ENCODE results near the gene SYF2.
"Not testable (repeated sequence)": the region's sequence is repeated elsewhere in the genome, so short reads cannot be mapped to it uniquely, and the experiment has no call there.

Gene SYF2

DNA sequence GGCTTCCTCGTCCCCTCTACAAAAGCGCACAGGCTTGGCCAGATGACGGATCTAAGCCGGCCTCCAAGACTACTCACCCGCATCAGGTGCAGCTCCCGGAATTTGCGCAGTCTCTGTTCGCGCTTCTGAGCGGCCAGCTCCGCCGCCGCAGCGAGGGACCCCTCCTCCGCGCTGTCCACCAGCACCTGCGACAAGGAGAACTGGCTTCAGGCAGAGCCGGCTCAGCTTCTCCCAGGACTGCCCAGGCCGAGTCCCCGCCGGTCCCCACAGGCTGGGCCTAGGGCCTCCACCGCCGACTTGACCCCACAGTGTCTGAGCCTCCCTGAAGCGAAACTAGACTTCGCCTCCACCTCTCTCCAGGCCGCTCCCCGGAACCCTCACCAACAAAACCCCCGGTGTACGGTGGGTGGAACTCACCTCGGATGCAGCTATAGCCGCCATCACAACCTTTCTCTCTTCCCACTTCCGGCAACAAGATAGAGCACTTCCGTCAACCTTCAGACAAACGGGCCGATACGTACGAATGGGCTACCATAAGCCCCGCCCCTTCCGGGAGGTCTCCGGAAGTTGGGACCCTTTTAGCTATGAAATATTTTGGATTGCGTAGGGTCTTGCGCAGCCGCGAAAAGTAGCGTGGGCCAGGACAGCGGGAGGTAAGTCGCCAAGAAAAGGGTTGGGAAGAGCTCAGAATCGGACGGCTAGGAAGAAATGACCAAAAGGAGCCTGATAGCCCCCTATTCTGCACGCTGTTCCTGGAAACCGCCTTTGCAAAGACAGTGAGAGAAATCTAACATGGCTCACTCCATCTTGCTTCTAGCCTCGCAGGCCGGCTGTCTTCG is at the start of gene SYF2:
Gene SYF2 (minus strand): TSS at position 476 of the 839 bp plus-strand sequence. CDS start 35 bp downstream, at position 441.
- DNase-seq = peak; percentile 93

DNA sequence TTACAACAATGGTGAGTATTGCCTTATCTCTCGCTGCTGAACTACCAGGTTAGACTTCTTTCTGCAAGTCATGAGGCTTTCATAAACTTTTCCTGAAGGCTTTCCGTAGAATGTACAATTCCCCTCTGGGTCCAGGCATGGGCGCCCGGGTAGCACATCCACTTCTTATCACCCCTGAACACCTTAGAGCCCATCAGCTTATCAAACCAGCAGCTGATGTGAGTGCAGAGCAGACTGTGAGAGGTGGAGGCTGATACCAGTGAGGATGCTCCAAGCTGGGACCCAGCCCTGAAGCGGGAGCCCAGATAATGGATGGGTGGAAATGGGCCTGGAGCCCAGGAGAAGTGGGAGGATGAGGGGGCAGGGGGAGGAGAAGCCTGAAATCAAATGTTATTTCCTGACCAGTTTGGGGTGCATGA is 47.4 kb upstream of the SYF2 start:
- not testable (repeated sequence) for DNase-seq

DNA sequence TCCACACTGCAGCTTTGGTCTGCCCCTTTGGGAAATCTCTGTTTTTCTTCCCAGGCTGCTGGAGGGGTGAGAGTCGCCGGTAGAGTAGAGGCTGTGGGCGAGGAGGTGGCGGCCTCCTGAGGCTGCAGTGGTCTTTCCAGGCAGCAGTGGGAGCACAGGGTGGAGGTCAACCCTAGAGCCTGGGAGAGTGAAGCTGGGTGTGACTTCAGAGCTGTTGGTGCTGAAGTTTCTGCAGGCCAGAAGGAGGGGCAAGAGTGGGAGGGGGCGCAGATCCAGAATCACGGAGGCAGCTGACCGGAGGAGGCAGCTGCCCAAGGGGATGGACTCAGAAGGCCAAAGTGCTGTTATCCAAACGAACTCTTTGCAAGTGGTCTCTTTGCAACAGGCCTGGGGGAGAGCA is 46.5 kb upstream of the SYF2 start:
- not testable (repeated sequence) for DNase-seq

DNA sequence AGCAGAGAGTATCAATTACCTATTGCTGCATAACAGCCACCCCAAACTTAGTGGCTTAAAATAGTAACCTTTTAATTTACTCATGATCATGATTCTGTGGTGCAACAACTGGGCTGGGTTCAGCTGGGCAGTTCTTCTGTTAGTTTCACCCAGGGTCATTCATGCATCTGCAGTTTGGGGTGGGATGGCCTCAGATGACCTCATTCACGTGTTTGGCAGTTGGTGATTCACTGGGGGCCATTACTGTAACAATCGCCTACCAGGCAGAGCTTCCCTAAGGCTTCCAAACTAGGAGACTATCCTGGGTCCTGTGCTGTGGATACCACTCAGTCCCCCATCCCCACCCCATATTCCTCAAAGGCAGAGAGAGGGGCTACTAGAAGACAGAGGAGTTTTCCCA is 46.1 kb upstream of the SYF2 start:
- DNase-seq = not testable (repeated sequence)

DNA sequence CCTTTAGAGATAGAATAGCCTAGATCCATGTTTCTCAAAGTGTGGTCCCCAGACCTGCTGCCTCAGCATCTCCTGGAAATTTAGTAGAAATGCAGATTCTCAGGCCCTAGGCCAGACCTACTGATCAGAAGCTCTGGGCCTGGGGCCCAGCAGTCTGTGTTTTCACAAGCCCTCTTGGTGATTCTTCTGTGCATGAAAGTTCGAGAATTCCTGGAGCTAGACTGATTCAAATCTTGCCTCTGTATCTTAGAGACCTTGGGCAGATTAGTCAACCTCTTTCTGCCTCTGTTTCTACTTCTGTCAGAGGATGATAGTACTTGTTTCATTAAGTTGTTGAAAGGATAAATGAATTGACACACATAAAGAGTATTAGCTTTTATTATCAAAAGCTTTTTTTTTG is 45.0 kb upstream of the SYF2 start:
- not testable (repeated sequence) for DNase-seq

DNA sequence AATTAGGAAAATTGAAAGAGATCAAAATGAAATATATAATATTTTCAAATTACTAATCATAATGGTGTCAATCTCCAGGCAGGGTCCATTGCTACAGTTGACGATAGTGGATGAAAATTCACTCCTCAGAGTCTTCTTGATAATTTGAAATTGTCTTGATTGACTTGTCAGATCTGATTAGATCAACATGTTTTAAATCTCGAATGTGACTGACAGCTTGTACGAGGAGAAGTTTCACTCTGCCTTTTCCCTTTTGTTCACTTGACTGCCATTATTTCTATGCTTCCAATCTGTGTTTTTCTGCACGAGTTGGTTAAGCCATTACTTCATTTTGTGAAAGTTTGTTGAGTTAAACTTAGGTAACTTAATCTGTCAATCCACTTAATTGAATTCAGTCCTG is 43.3 kb upstream of the SYF2 start:
- DNase-seq = not testable (repeated sequence)

DNA sequence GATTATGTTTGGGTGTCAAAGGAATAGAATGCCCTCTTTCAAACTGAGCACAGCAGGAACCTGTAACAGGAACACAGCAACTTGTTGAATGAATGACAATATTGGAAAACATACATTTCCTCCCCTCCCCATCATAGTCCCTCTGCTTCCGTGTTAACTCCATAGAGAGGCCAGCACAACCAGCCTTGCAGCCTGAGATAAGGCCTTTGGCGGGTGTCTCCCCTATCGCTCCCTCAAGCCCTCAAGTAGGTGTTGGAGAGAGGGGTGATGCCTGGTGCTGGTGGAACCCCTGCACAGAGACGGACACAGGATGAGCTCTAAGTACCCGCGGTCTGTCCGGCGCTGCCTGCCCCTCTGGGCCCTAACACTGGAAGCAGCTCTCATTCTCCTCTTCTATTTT is 39.9 kb upstream of the SYF2 start, which contains the start of gene RHD:
Gene RHD (plus strand): TSS at position 272 of the 400 bp plus-strand sequence. CDS start 39 bp downstream, at position 311.
- not testable (repeated sequence) for DNase-seq

DNA sequence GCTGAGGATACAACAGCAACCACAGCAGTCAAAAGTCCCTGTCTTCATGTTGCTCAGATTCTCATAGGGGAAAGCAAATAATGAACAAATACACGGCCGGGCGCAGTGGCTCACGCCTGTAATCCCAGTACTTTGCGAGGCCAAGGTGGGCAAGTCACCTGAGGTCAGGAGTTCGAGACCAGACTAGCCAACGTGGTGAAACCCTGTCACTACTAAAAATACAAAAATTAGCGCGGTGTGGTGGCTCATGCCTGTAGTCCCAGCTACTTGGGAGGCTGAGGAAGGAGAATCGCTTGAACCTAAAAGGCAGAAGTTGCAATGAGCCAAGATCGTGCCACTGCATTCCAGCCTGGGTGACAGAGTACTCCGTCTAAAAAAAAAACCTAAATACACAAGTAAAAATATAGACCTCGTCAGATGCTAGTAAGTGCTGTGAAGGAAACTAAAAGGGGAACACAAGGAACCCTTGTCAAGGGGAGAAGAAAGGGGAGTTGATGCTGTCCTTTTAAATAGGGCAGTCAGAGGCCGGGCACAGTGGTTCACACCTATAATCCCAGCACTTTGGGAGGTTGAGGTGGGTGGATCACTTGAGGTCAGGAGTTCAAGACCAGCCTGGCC is 36.0 kb upstream of the SYF2 start:
- not testable (repeated sequence) for DNase-seq

DNA sequence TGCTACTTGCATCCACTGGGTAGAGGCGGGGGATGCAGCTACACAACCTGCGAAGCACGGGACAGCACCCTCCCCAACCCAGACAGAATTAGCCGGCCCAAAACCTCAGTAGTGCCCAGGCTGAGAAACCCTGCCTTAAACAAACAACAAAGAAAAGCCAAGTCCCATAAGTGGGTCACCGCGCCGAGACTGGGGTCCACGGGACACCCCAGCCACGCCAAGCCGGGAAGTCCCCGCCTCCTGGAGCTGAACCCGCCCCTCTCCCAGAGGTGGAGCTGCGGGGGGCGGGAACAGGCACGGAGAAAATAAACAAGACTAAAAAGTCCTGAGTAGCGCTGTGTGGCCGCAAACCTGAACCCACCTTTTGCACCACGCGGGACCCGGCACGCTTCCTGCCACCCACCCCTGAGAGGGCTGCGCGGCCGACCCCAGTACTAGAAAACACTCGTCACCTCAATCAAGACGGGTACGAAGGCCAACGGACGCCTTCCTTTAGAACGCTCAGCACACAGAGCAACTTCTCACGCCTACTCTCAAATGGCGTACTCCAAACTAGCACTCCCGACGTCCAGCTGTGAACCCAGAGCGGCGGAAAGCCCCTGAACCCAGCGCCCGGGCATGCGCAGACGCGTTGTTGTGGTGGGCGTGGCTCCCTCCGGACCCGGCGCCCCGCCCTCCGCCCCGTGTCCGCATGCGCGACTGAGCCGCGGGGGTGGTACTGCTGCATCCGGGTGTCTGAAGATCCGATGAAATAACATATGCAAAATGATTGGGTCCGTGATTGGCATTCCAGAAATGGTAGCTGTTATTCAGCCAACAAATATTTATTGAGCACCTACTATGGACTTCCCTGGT is 35.2 kb upstream of the SYF2 start:
- peak; percentile 60 for DNase-seq

DNA sequence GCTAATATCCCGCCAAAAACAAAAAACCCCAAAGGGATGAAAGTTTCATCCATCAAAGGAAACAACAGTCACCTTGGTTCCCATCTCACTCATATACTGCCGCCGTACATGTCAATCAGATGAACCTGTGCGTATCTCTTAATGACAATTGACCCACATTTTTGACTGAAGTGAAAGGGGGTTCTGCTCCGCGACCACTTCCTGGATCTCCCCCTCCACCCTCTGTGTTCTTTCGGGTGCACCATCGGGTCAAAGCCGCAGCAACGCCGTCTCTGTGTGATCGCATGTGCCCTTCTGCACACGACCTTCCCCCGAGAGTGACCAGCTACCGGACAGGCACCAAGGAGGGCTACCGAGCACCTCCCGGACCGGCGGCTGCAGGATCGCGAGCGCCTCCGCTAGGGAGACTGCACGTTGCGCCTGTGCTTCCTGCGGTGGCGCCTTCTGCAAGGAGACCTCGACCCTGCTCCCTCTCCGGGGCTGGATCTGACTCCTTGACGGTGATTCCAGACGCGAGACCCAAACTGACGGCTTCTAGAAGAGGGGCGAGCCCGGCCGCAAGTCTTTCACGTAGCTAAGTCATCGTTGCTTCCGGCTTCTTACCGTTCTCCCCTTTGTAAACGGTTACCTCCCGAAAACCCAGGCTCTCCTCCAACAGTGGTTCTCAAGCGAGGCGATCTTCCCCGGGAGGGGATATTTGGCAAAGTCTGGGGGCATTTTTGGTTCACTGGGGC is 34.4 kb upstream of the SYF2 start:
- not testable (repeated sequence) for DNase-seq

DNA sequence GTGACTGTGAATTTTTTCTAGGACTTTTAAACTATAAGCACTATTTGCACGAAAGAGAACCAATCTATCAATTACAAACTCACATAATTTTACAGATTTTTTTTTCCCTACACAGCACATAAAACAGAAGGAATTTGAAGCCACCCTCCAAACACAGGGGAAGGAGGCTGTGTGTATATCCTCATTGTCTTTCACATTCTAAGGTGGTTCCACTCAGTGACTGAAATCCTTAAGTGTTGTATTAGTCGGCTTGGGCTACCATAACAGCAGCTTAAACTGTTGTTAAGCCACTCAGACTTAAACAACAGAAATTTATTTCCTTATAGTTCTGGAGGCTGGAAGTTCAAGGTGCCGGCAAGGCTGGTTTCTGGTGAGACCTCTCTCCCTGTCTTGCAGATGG is 28.0 kb upstream of the SYF2 start:
- DNase-seq = not testable (repeated sequence)

DNA sequence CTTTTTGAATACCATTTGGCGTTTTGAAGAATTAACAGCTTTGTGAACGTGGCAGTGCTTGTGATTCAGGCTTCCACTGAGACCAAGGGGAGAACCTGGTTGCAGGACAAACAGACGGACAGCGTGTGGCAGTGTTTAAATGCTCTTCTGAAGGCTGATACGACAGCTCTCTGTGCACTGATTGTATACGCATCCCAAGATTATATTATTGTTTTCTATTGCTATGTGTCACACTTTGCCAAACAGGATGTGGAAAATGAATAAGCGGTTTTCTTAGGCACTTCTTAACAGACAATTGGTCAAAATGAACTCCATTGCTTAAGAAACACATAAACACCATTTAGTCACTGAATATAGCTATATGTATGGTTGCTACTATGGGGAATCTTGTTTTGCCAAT is 27.5 kb upstream of the SYF2 start:
- not testable (repeated sequence) for DNase-seq

DNA sequence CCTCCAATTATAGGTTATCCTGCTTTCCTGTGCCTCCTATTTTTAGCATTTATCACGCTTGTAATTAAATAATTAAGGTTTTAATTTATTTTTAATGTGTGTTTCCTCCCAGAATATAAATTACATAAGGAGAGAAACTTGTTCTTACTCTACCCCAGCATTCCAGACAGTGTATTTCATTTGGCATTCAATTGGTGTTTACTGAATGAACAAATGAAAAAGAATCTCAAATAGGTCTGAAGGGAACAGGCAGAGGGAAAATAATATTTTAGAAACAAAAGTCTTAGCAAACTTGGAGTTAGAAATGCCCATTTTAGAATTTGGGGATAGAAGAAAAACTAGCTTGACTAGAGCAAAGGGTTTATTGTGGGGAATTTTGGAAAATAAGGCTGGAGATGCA is 24.9 kb upstream of the SYF2 start:
- no peak for DNase-seq

DNA sequence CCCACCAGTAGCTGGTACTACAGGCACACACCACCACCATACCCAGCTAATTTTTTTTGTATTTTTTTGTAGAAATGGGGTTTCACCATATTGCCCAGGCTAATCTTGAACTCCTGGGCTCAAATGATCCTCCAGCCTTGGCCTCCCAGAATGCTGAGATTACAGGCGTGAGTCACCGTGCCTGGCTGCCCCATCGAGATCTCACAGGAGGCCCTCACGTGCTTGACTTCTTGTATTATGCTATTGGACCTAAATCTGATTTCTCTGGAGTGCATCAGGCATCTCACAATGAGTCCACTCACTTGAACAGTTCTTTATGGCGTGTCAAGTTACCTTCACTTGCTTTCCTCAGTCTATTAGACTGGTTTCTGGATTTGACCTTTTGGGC is 24.3 kb upstream of the SYF2 start:
- DNase-seq = no peak

DNA sequence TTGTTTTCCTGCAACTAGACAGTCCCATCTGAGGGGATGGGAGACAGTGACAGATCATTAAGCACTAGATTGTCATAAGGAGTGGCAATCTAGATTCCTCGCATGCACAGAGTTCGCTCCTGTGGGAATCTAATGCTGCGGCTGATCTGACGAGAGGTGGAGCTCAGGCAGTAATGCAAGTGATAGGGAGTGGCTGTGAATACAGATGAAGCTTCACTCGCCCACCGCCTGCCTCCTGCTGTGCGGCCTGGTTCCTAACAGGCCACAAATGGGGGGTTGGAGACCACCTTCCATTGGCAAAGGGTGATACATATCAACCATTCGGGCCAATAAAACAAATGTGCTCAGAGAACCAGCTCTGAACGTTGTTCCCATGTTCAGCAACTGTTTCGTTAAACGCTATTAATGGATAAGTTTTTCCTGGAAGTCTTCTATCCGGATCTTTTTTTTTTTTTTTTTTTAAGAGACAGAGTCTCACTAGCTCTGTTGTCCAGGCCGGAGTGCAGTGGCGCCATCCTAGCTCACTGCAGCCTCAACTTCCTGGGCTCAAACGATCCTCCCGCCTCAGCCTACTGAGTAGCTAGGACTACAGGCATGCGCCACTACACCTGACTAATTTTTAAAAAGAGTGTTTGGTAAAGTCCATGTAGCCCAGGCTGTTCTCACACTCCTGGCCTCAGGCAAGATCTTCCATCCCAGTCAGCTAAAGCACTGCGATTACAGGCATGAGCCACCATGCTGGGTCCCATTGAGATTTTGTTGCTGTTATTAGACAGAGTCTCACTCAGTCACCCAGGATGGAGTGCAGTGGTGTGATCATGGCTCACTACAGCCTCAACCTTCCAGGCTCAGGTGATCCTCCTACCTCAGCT is 23.6 kb upstream of the SYF2 start:
- no peak for DNase-seq

DNA sequence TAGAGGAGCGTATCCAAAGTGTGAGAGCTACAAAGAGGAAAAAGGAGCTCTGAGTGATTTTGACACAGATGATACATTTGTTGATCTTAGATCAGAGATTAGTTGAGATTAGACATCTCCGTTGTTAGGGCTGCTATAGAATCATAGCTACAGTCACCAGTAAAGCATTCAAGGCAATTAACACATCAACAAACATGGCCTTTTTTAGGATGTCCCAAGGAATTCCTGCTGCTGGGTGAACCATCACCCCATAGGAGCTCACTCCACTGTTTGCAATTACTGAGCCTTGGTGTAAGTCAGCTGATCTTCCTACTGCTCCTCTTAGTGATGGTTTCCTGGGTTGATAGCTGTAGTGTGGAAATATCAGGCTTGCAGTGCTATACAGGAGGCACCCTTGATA is 21.6 kb upstream of the SYF2 start:
- no peak for DNase-seq

DNA sequence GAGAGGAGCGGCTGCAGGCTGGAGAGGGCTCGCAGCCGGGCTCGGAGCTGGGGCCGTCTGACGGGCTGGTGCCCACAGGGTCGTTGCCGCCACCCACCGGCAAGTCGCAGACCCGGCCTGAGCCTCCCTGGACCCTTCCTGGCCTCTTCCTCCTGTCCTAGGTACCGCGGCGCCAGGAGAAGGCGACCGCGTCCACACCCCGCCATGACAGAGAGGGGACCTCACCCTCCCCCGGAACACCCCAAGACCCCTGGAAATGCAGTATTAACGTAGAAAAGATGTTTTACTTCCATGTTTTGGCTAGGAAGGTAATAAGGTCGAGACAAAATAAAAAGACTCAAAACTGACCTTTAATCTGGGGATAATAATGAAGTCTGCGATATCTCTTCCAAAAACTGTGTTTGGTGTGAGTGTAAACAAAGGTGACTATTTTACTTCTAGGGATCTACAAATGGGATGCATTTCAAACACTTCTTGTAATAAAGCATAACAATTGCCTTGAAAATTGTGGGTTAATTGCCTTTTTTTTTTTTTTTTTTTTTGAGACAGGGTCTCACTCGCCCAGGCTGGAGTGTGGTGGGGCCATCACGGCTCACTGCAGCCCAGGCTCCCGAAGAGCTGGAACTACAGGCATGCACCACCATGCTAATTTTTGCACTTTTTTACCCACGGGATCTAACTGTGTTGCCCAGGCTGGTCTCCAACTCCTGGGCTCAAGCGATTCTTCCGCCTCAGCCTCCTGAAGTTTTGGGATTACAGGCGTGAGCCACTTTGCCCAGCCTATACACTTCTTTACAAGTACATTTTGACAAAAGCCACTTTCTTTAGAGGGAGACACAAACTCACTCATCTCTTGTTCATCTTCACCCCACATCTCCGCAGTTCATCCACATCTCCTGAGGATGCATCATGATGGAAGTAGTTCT is 15.8 kb upstream of the SYF2 start:
- no peak for DNase-seq

DNA sequence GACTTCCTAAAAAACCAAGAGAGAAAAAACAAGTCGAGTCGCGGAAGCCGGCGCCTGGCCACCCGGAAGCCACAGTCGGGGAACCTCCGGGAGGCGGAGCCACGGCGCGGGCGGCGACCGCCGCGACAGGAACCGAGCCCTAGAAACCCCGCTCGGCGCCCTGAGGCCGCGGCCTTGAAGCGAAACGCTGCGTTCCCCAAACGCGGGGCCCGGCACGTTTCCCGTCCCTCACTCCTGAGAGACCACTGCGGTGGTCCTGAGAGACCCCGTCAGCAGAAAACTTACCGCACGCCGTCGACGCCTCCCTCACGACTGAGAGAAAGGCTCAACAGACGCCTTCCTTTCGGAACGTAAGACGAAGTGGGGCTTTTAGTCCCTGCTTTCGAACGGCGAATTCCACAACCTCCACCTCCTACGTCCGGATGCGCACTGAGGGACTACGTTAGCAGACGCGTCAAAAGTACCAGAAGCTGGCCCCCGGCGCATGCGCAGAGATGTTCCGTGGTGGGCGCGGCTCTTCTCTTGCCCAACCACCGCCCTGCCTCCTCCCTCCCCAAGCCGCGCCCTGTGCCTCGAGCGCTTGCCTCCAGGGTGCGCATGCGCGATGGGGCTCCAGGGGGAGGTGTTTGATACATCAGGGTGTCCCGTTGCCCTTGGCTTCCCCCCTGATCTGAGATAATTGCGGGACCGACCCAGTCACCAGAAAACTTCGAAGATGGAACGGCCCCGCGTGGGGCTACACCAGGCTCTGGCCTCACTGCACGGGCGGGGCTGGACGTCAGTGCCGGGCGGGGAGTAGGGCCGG is 14.9 kb upstream of the SYF2 start, which contains the start of gene RSRP1:
Gene RSRP1 (minus strand): TSS at position 431 of the 805 bp plus-strand sequence. CDS start 491 bp downstream, outside the sequence.
- DNase-seq = peak; percentile 97

DNA sequence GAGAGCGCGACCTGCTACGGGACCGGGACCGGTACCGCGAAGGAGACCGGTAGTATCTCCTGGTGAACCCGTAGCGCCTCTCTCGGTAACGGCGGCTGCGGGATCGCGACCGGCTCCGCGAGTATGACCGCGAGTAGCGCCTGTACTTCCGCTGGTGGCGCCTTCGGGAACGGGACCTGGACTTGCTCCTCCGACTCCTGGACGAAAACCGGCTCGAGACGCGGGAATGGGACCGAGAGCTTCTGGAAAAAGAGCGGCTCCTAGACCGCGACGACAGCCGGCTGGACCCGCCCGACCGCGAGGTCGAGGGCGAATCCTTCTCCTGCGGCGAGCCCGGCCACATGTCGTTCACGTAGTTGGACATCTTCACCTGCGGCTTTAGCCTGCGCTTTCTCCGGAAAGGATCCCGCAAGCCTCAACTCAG is 14.3 kb upstream of the SYF2 start:
- DNase-seq = no peak
